ENCODE measurements around the gene RHOV.

DNA sequence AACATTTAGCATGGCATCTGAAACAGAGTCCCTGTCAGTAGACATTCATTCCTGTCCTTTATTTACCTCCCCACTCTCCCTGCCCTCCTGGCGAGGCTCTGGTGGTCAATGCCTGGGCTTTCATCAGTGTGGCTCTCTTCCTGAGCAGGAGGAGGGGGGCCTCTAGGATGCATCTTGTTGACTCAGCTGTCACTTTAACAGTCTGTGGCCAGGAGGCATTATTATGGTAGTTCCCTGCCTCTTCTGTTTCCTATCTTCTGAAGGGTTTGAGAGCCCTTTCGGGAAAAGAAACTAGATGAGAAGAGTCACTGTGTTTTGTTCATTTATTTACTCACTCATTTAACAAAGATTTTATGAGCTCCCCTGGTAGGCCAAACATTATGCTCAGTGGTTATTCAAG lies 43.1 kb downstream of the RHOV start:
- TF ChIP-seq ZNF384 (IDR thresholded peaks at IDR 0.05) (no peak), BHLHE40 (IDR thresholded peaks at IDR 0.05; ENCODE audit: borderline replicate concordance) (no peak), SUZ12 (IDR thresholded peaks at IDR 0.05) (no peak), CTBP1 (IDR thresholded peaks at IDR 0.05; ENCODE audit: borderline replicate concordance) (no peak), HDGF (IDR thresholded peaks at IDR 0.05; ENCODE audit: borderline replicate concordance) (no peak), ELF4 (IDR thresholded peaks at IDR 0.05) (no peak), LEF1 (IDR thresholded peaks at IDR 0.05; ENCODE audit: borderline replicate concordance) (no peak), TARDBP (IDR thresholded peaks at IDR 0.05) (no peak), FOXM1 (IDR thresholded peaks at IDR 0.05; ENCODE audit: borderline replicate concordance) (no peak), SP1 (IDR thresholded peaks at IDR 0.05) (no peak), FOXA1 (IDR thresholded peaks at IDR 0.05) (no peak), NFRKB (IDR thresholded peaks at IDR 0.05) (no peak), FOXK2 (IDR thresholded peaks at IDR 0.05) (no peak)

All from HEK293T (cell line).